ENCODE data around the gene EIF4G3.
A peak's percentile ranks its signal among the peaks of the same experiment; 100 is the strongest.
"Not testable (repeated sequence)": the region's sequence is repeated elsewhere in the genome, so short reads cannot be mapped to it uniquely, and the experiment has no call there.

Gene EIF4G3

GRCh38 chr1:20935717-20936116 lies 241.0 kb downstream of the EIF4G3 start:
- DNase-seq (ENCODE audit: low spot score), result no peak

GRCh38 chr1:20932437-20932977 lies 244.2 kb downstream of the EIF4G3 start:
- peak; percentile 3 for DNase-seq (ENCODE audit: low spot score)

- DNase-seq (ENCODE audit: low spot score), result no peak
Observed at GRCh38 chr1:20931930-20932436, 244.7 kb downstream of the EIF4G3 start.

- no peak for DNase-seq (ENCODE audit: low spot score)
Observed at GRCh38 chr1:20930427-20930826, 246.3 kb downstream of the EIF4G3 start.

- DNase-seq (ENCODE audit: low spot score), result no peak
Observed at GRCh38 chr1:20928146-20928545, 248.6 kb downstream of the EIF4G3 start.

- DNase-seq (ENCODE audit: low spot score), result no peak
Observed at GRCh38 chr1:20921285-20921684, 255.4 kb downstream of the EIF4G3 start.

- no peak for DNase-seq (ENCODE audit: low spot score)
Observed at GRCh38 chr1:20913242-20913641, 263.5 kb downstream of the EIF4G3 start.

- not testable (repeated sequence) for DNase-seq (ENCODE audit: low spot score)
Observed at GRCh38 chr1:20907526-20907925, 269.2 kb downstream of the EIF4G3 start.

GRCh38 chr1:20903437-20903836 lies 273.3 kb downstream of the EIF4G3 start:
- peak; percentile 1 for DNase-seq (ENCODE audit: low spot score)

- no peak for DNase-seq (ENCODE audit: low spot score)
Observed at GRCh38 chr1:20900056-20900455, 276.6 kb downstream of the EIF4G3 start.

GRCh38 chr1:20899154-20899972 lies 277.3 kb downstream of the EIF4G3 start:
- no peak for DNase-seq (ENCODE audit: low spot score)

GRCh38 chr1:20896826-20897225 lies 279.9 kb downstream of the EIF4G3 start:
- DNase-seq (ENCODE audit: low spot score), result no peak

- no peak for DNase-seq (ENCODE audit: low spot score)
Observed at GRCh38 chr1:20893931-20894330, 282.8 kb downstream of the EIF4G3 start.

GRCh38 chr1:20891091-20891490 lies 285.6 kb downstream of the EIF4G3 start:
- DNase-seq (ENCODE audit: low spot score), result no peak

GRCh38 chr1:20887246-20887645 lies 289.5 kb downstream of the EIF4G3 start:
- no peak for DNase-seq (ENCODE audit: low spot score)

GRCh38 chr1:20885121-20885520 lies 291.6 kb downstream of the EIF4G3 start:
- DNase-seq (ENCODE audit: low spot score), result no peak

GRCh38 chr1:20884513-20884912 lies 292.2 kb downstream of the EIF4G3 start:
- no peak for DNase-seq (ENCODE audit: low spot score)

GRCh38 chr1:20883766-20884165 lies 292.9 kb downstream of the EIF4G3 start:
- DNase-seq (ENCODE audit: low spot score), result no peak

- DNase-seq (ENCODE audit: low spot score), result no peak
Observed at GRCh38 chr1:20882837-20883236, 293.9 kb downstream of the EIF4G3 start.

GRCh38 chr1:20878799-20879198 lies 297.9 kb downstream of the EIF4G3 start:
- DNase-seq (ENCODE audit: low spot score), result no peak

- DNase-seq (ENCODE audit: low spot score), result no peak
Observed at GRCh38 chr1:20875198-20875973, 301.3 kb downstream of the EIF4G3 start.

- no peak for DNase-seq (ENCODE audit: low spot score)
Observed at GRCh38 chr1:20873311-20873710, 303.4 kb downstream of the EIF4G3 start.

- no peak for DNase-seq (ENCODE audit: low spot score)
Observed at GRCh38 chr1:20871419-20871818, 305.3 kb downstream of the EIF4G3 start.
